ENCODE results near the gene PRRC2B. TPM values are rescaled to one million over a fixed set of nuclear protein-coding genes. Genes with fewer than 3 reads are reported as not detected.

The PRRC2B gene
- total RNA-seq, 2 donors from 2014 or later, result 127 to 131 TPM

DNA sequence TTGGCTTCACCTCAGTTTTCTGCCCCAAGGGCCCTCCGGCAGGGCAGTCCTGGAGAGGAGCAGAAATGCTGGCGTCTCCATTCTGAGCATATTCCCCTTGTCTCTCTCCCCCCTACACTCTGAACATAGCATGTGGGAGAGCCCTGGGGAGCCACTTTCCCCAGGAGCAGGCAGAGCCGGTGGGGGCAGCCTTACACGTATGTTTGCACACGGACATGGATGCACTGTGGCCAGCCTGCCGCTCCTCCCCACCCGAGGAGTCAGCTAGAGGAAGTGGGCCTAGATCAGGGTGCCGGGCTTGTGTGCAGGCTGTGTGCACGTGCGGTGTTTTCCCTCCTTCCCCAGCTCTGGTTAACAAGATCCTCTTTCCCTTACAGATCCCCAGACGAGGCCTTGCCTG, 83.5 kb downstream of the PRRC2B start:
- Histone ChIP-seq H3K4me1 (no peaks in the 10 kb centered on the region), H3K27me3 (no peaks in the 10 kb centered on the region), H3K9me3 (no peaks in the 10 kb centered on the region), H3K9ac (ENCODE audit: low read depth in 2 of 2, low read length in 2 of 2) (no peak overlapping the region), H3K4me3 (no peak overlapping the region), H3K27ac (no peak overlapping the region), H3K36me3 (peaks cover 51% of the 10 kb centered on the region)
- TF ChIP-seq, protein P1, sequence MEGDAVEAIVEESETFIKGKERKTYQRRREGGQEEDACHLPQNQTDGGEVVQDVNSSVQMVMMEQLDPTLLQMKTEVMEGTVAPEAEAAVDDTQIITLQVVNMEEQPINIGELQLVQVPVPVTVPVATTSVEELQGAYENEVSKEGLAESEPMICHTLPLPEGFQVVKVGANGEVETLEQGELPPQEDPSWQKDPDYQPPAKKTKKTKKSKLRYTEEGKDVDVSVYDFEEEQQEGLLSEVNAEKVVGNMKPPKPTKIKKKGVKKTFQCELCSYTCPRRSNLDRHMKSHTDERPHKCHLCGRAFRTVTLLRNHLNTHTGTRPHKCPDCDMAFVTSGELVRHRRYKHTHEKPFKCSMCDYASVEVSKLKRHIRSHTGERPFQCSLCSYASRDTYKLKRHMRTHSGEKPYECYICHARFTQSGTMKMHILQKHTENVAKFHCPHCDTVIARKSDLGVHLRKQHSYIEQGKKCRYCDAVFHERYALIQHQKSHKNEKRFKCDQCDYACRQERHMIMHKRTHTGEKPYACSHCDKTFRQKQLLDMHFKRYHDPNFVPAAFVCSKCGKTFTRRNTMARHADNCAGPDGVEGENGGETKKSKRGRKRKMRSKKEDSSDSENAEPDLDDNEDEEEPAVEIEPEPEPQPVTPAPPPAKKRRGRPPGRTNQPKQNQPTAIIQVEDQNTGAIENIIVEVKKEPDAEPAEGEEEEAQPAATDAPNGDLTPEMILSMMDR (IDR thresholded peaks at IDR 0.05), result no peak
- no peak for DNase-seq
- intact Hi-C loops (cut with DNase I), result no loop called here

- intact Hi-C loops (cut with DNase I), result loop anchor here (2.0 kb wide), 1 partner anchor 127 kb away; no protein-coding TSS in a partner anchor
- DNase-seq, result no peak
- Histone ChIP-seq H3K27ac (no peak overlapping the region), H3K9me3 (no peaks in the 10 kb centered on the region), H3K4me1 (no peaks in the 10 kb centered on the region), H3K27me3 (no peaks in the 10 kb centered on the region), H3K4me3 (no peak overlapping the region), H3K36me3 (peaks cover 52% of the 10 kb centered on the region), H3K9ac (ENCODE audit: low read depth in 2 of 2, low read length in 2 of 2) (no peak overlapping the region)
- TF ChIP-seq, protein P1 (IDR thresholded peaks at IDR 0.05), result no peak
These were observed 84.0 kb downstream of the PRRC2B start for GRCh38 chr9:131477816-131478419.

DNA sequence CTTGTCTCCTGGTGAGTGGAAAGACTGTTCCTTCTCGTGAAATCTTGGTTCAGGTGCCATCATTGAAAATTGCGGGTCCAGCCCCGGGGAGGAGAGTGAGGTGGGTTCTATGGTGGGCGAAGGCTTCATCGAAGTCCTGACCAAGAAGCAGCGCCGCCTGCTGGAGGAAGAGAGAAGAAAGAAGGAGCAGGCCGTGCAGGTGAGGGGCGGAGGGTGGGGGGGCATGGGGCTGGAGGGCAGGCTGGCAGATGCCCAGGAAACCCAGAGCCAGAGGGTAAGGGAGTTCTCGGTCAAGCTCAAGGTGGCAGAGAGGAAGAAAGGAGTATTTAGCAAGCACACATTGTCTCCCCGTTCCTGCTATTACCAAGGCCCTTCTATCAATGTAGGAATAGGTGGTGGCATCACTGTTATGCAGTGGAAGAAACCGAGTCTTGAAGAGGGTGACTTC, 84.6 kb downstream of the PRRC2B start:
- Histone ChIP-seq H3K27me3 (no peaks in the 10 kb centered on the region), H3K9me3 (no peaks in the 10 kb centered on the region), H3K36me3 (peaks cover 52% of the 10 kb centered on the region), H3K27ac (no peak overlapping the region), H3K4me3 (no peak overlapping the region), H3K9ac (ENCODE audit: low read depth in 2 of 2, low read length in 2 of 2) (no peak overlapping the region), H3K4me1 (no peaks in the 10 kb centered on the region)
- peak; percentile 33 for DNase-seq
- TF ChIP-seq, protein P1 (IDR thresholded peaks at IDR 0.05), result peak; percentile 32
- intact Hi-C loops (cut with DNase I), result loop anchor here (2.0 kb wide), 1 partner anchor 128 kb away; no protein-coding TSS in a partner anchor

- TF ChIP-seq, protein P1 (IDR thresholded peaks at IDR 0.05), result no peak
- no peak overlapping the region for H3K4me3 ChIP-seq
- no peaks in the 10 kb centered on the region for H3K4me1 ChIP-seq
- H3K36me3 ChIP-seq, result peaks cover 52% of the 10 kb centered on the region
- no peak overlapping the region for H3K9ac ChIP-seq (ENCODE audit: low read depth in 2 of 2, low read length in 2 of 2)
- intact Hi-C loops (cut with DNase I), result loop anchor here (2.0 kb wide), 1 partner anchor 128 kb away; no protein-coding TSS in a partner anchor
- no peak for DNase-seq
- H3K9me3 ChIP-seq, result no peaks in the 10 kb centered on the region
- H3K27ac ChIP-seq, result no peak overlapping the region
- no peaks in the 10 kb centered on the region for H3K27me3 ChIP-seq
These were observed 85.0 kb downstream of the PRRC2B start for GRCh38 chr9:131478911-131479310.

DNA sequence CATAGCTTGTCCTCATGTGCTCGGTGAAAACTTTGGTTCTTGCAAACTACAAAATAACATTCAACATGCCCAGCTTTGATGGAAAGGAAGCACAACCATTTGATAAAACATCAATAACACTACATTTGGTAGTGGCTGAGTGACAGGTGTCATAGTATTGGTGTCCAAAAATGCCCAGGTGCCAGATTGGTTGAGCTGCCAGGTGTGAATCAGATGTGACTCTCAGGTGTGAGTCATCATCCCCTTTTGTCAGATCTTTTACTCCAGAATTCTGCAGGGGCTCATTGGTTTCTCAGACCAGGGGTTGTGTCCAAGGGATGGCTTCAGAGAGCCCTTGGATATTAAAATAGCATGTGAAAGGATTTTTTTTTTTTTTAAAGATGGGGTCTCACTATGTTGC, 86.4 kb downstream of the PRRC2B start:
- intact Hi-C loops (cut with DNase I), result no loop called here
- no peak overlapping the region for H3K27ac ChIP-seq
- no peak overlapping the region for H3K4me3 ChIP-seq
- H3K9ac ChIP-seq (ENCODE audit: low read depth in 2 of 2, low read length in 2 of 2), result no peak overlapping the region
- DNase-seq, result no peak
- no peaks in the 10 kb centered on the region for H3K9me3 ChIP-seq
- H3K36me3 ChIP-seq, result peaks cover 55% of the 10 kb centered on the region
- no peaks in the 10 kb centered on the region for H3K27me3 ChIP-seq
- TF ChIP-seq, protein P1 (IDR thresholded peaks at IDR 0.05), result no peak
- H3K4me1 ChIP-seq, result no peaks in the 10 kb centered on the region
